A549 treated with dexamethasone at 1 μM for 4 hours (cell line): ENCODE data around the gene RANGRF. TPM values are rescaled to one million over a fixed set of nuclear protein-coding genes. Genes with fewer than 3 reads are reported as not detected.

ENCODE experiments used
- total RNA-seq: library from RNA; stranded (reverse); fragments of 200-300 nt; extraction: Qiagen RNA extraction; gene quantifications from 5 replicates; pipeline ENCODE4 v1.2.3, GENCODE V29; 2022

Gene RANGRF, protein sequence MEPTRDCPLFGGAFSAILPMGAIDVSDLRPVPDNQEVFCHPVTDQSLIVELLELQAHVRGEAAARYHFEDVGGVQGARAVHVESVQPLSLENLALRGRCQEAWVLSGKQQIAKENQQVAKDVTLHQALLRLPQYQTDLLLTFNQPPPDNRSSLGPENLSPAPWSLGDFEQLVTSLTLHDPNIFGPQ
- 36.2 to 45.0 TPM (median 43.4 TPM) in 5 replicates for total RNA-seq

DNA sequence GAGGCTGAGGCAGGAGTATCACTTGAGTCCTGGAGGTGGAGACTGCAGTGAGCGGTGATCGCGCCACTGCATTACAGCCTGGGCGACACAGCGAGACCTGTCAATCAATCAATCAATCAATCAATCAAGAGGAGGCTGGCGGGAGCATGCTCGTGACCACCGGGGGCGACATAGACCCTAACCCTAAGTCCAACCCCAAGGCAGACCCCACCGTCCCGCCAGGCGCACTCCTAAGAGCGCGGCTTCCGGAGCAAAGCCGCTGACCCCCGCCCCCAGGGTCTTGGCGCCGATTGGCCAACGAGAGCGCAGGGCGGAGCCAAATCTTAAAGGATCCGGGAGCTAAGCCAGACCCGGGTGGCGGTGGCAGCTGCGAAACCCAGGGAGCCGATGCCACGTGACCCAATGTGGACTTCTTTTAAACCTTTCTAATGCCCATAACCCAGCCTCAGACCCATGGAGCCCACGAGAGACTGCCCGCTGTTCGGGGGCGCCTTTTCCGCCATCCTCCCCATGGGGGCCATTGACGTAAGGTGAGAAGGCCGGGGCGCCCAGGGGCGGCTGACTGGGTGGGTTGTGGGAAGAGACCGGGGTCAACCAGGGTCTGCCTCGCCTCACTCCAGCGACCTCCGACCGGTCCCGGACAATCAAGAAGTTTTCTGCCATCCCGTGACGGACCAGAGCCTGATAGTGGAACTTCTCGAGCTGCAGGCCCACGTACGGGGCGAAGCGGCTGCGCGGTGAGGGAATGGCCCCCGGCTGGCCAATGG, at the start of gene RANGRF:
RANGRF (plus strand) TSS at position 335 of the 767 bp plus-strand sequence; CDS start at position 454, 119 bp downstream.

DNA sequence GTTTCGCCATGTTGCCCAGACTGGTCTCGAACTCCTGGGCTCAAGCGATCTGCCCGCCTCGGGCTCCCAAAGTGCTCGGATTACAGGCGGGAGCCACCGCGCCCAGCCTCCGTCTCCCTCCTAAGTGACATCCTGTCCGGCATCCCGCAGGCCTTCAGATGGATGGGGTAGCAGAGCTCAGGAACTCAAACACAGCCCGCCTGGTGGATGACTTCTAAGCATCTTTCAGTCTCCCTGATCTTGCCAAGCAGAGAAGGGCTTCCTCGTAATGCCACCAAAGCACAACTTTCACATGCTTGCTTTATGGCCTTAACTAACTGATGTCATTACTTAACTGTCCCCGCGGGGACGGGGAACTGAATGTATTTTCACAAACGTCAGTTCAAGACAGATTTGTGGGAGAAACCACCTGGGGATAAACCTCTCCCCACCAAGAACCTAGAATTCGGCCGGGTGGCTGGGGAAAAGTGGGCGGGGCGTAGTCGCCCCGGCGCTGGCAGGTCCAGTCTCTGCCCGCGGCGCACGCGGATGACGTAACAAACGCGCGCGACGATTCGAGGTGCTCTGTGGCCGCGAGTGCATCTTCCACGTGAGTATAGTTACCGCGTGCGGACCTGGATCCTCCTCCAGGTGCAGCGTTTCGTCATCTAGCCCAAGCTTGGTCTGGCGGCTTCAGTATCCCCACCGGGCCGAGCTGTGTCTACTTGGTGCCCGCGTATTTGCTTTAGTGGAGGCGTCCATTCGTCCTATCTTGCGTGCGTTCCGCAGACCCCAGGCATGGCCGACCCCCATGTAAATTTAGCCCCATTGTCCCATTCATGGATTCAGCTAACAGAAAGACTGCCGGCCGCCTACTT, 39.5 kb upstream of the RANGRF start, which contains the start of gene PFAS:
PFAS (plus strand) TSS at position 539 of the 857 bp plus-strand sequence. CDS start 4,649 bp downstream, outside the sequence.

GRCh38 chr17:8339540-8339939, 51.1 kb downstream of the RANGRF start, which contains the start of gene ODF4:
Gene ODF4 (plus strand): TSS chr17:8339840. CDS start chr17:8340052, 212 bp downstream.

Other genes with a start within 250 kb of the RANGRF start
- 0.26 to 0.46 TPM (median 0.42 TPM) in 5 replicates for gene ALOX15B, start 249.6 kb upstream of the RANGRF start, total RNA-seq
- 1.1 to 1.6 TPM (median 1.3 TPM) in 5 replicates for gene ALOX12B, start 201.0 kb upstream of the RANGRF start, total RNA-seq
- gene ALOXE3, start 170.2 kb upstream of the RANGRF start, total RNA-seq = 6.0 to 10.3 TPM (median 7.6 TPM) in 5 replicates
- gene HES7, start 164.6 kb upstream of the RANGRF start, total RNA-seq = 2.3 to 4.9 TPM (median 3.7 TPM) in 5 replicates
- 42.6 to 58.0 TPM (median 56.0 TPM) in 5 replicates for gene PER1, start 136.3 kb upstream of the RANGRF start, total RNA-seq
- gene VAMP2, start 125.7 kb upstream of the RANGRF start, total RNA-seq = 23.6 to 32.3 TPM (median 29.5 TPM) in 5 replicates
- 18.5 to 21.4 TPM (median 19.6 TPM) in 5 replicates for gene TMEM107, start 112.3 kb upstream of the RANGRF start, total RNA-seq
- gene BORCS6, start 98.5 kb upstream of the RANGRF start, total RNA-seq = 6.1 to 8.1 TPM (median 7.6 TPM) in 5 replicates
- gene AURKB, start 78.1 kb upstream of the RANGRF start, total RNA-seq = 134 to 149 TPM (median 142 TPM) in 5 replicates
- 8.5 to 18.3 TPM (median 15.1 TPM) in 5 replicates for gene CTC1, start 40.6 kb upstream of the RANGRF start, total RNA-seq
- gene PFAS, start 39.4 kb upstream of the RANGRF start, total RNA-seq = 30.9 to 53.2 TPM (median 52.5 TPM) in 5 replicates
- gene SLC25A35, start 6.7 kb downstream of the RANGRF start, total RNA-seq = 5.1 to 8.2 TPM (median 7.5 TPM) in 5 replicates
- not detected in 5 replicates for gene ARHGEF15, start 21.6 kb downstream of the RANGRF start, total RNA-seq
- not detected in 5 replicates for gene ODF4, start 51.2 kb downstream of the RANGRF start, total RNA-seq
- gene RPL26, start 94.5 kb downstream of the RANGRF start, total RNA-seq = 3,442 to 4,694 TPM (median 3,587 TPM) in 5 replicates
- not detected in 5 replicates for gene RNF222, start 109.2 kb downstream of the RANGRF start, total RNA-seq
- gene NDEL1, start 147.2 kb downstream of the RANGRF start, total RNA-seq = 64.5 to 74.7 TPM (median 68.3 TPM) in 5 replicates